Measurements from ENCODE around the gene DNAJB13.

DNAJB13 gene, protein sequence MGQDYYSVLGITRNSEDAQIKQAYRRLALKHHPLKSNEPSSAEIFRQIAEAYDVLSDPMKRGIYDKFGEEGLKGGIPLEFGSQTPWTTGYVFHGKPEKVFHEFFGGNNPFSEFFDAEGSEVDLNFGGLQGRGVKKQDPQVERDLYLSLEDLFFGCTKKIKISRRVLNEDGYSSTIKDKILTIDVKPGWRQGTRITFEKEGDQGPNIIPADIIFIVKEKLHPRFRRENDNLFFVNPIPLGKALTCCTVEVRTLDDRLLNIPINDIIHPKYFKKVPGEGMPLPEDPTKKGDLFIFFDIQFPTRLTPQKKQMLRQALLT

DNA sequence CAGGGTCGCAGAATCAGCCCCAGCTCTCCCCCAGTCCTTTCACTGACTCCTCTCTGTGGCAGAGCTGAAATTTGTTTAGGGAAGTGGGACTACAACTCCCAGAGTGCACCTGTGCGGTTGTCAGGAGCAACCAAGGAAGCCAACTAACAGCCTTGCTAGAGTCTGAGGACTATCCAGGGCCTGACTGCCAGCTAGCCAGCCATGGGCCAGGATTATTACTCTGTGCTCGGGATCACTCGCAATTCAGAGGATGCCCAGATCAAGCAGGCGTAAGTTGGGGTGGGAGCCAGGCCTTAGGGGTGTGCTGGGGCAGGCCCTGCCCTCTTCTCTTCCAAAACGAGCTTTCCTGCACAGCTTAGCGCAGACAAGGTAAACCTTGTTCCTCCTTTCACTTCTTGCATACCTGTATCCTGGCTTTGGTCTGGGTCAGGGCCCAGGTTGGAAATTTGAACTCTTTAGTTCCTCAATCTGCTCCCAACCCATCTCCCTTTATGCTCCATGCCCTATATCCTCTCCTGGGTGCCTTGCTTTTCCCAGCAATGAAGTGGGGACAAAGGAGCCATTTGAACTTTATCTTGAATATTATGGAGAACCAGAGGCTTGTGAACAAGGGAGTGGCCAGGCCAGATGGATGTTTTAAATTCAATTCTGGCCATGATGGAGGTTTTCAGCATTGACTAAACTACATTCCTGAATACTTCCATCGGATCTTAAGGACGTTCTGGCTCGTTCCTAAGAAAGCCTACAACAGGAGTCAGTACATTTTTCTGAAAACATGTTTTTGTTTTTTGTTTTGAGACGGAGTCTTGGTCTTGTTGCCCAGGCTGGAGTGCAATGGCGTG, at the start of gene DNAJB13:
Gene DNAJB13, plus strand, starts transcription at position 158 of the 842 bp plus-strand sequence. Its CDS starts 44 bp downstream, at position 202.
- H3K27ac ChIP-seq = no peak within 1 kb of the TSS
- DNase-seq (ENCODE audit: low spot score) = peak; percentile 71
- TF ChIP-seq, protein P1, sequence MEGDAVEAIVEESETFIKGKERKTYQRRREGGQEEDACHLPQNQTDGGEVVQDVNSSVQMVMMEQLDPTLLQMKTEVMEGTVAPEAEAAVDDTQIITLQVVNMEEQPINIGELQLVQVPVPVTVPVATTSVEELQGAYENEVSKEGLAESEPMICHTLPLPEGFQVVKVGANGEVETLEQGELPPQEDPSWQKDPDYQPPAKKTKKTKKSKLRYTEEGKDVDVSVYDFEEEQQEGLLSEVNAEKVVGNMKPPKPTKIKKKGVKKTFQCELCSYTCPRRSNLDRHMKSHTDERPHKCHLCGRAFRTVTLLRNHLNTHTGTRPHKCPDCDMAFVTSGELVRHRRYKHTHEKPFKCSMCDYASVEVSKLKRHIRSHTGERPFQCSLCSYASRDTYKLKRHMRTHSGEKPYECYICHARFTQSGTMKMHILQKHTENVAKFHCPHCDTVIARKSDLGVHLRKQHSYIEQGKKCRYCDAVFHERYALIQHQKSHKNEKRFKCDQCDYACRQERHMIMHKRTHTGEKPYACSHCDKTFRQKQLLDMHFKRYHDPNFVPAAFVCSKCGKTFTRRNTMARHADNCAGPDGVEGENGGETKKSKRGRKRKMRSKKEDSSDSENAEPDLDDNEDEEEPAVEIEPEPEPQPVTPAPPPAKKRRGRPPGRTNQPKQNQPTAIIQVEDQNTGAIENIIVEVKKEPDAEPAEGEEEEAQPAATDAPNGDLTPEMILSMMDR (conservative IDR thresholded peaks at IDR 0.05; ENCODE audit: low read depth) = no peak
- ChIA-PET POLR2A (ENCODE audit: low non-redundant PET) (no interaction called here), CTCF (interaction anchor here (0.6 kb wide), 1 partner anchor 22 kb away, joined by 11 read pairs; no protein-coding TSS in a partner anchor)

GRCh38 chr11:73902303-73902702, 48.5 kb upstream of the DNAJB13 start:
- no peak for DNase-seq (ENCODE audit: low spot score)
- ChIA-PET POLR2A (ENCODE audit: low non-redundant PET) (no interaction called here), CTCF (interaction anchor here (0.6 to 0.7 kb wide), 2 partner anchors 209 to 631 kb away, joined by 3 read pairs; no protein-coding TSS in a partner anchor)
- no peak overlapping the region for H3K27ac ChIP-seq
- TF ChIP-seq, protein P1 (conservative IDR thresholded peaks at IDR 0.05; ENCODE audit: low read depth) = no peak

GRCh38 chr11:73907191-73907590, 43.6 kb upstream of the DNAJB13 start:
- TF ChIP-seq, protein P1 (conservative IDR thresholded peaks at IDR 0.05; ENCODE audit: low read depth) = no peak
- ChIA-PET POLR2A (ENCODE audit: low non-redundant PET) (no interaction called here), CTCF (interaction anchor here (0.7 kb wide), 1 partner anchor 18 kb away, joined by 3 read pairs; no protein-coding TSS in a partner anchor)
- H3K27ac ChIP-seq = no peak overlapping the region
- DNase-seq (ENCODE audit: low spot score) = peak; percentile 83

GRCh38 chr11:73912026-73912425, 38.8 kb upstream of the DNAJB13 start:
- DNase-seq (ENCODE audit: low spot score) = no peak
- POLR2A ChIA-PET (ENCODE audit: low non-redundant PET) = no interaction called here
- no peak overlapping the region for H3K27ac ChIP-seq
- CTCF ChIA-PET = no interaction called here
- TF ChIP-seq, protein P1 (conservative IDR thresholded peaks at IDR 0.05; ENCODE audit: low read depth) = no peak

DNA sequence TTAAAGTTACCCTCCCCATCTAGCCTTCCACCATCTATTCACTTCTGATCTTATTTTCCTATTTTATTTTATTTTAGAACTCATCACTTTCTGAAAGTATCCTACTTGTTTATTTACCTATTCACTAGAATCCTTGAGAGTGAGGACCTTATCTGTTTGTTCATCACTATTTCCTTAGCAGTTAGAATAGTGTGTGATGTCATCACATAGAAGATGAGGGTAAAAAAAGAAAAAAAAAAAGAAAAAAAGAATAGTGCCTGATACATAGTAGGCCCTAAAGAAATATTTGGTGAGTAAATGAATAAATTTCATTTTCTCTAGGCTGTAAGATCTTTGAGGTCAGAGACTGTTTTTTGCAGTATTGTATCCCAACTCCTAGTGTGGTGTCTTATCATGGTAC, 37.4 kb upstream of the DNAJB13 start:
- DNase-seq (ENCODE audit: low spot score) = no peak
- TF ChIP-seq, protein P1 (conservative IDR thresholded peaks at IDR 0.05; ENCODE audit: low read depth) = no peak
- POLR2A ChIA-PET (ENCODE audit: low non-redundant PET) = no interaction called here
- CTCF ChIA-PET = no interaction called here
- H3K27ac ChIP-seq = no peak overlapping the region

GRCh38 chr11:73914284-73914683, 36.5 kb upstream of the DNAJB13 start:
- TF ChIP-seq, protein P1 (conservative IDR thresholded peaks at IDR 0.05; ENCODE audit: low read depth) = no peak
- DNase-seq (ENCODE audit: low spot score) = no peak
- CTCF ChIA-PET = interaction anchor here (0.7 kb wide), 1 partner anchor 553 kb away, joined by 3 read pairs; no protein-coding TSS in a partner anchor
- POLR2A ChIA-PET (ENCODE audit: low non-redundant PET) = no interaction called here
- no peak overlapping the region for H3K27ac ChIP-seq
